HG03457 (cell line): ENCODE data around the gene RELL1.
A peak's percentile ranks its signal among the peaks of the same experiment; 100 is the strongest.

ENCODE experiments used
- ATAC-seq: cut with Tn5 transposase; IDR thresholded peaks from one replicate; pipeline ENCODE4 v1.9.1; 2021; ENCODE audit warnings: moderate number of reproducible peaks; ENCODE audit not compliant: unreplicated experiment

Gene RELL1

GRCh38 chr4:37603711-37604110 is 82.5 kb downstream of the RELL1 start:
- no peak for ATAC-seq

- ATAC-seq, result peak; percentile 84
These were observed 83.1 kb downstream of the RELL1 start for GRCh38 chr4:37603070-37603468.

GRCh38 chr4:37602454-37603069 is 83.6 kb downstream of the RELL1 start:
- ATAC-seq, result no peak

- ATAC-seq, result no peak
These were observed 84.6 kb downstream of the RELL1 start for GRCh38 chr4:37601531-37601930.

GRCh38 chr4:37599092-37599790 is 86.9 kb downstream of the RELL1 start:
- no peak for ATAC-seq

- no peak for ATAC-seq
These were observed 89.1 kb downstream of the RELL1 start for GRCh38 chr4:37597034-37597433.

GRCh38 chr4:37595875-37596680 is 90.1 kb downstream of the RELL1 start:
- ATAC-seq, result no peak

GRCh38 chr4:37594099-37594498 is 92.1 kb downstream of the RELL1 start:
- no peak for ATAC-seq

- ATAC-seq, result no peak
These were observed 94.8 kb downstream of the RELL1 start for GRCh38 chr4:37591349-37591748.

GRCh38 chr4:37590016-37590415 is 96.2 kb downstream of the RELL1 start:
- ATAC-seq, result no peak

GRCh38 chr4:37588150-37588549 is 98.0 kb downstream of the RELL1 start:
- ATAC-seq, result no peak

GRCh38 chr4:37586194-37586593 is 100.0 kb downstream of the RELL1 start:
- ATAC-seq, result no peak

GRCh38 chr4:37584493-37585060 is 101.6 kb downstream of the RELL1 start:
- no peak for ATAC-seq

- ATAC-seq, result no peak
These were observed 102.1 kb downstream of the RELL1 start for GRCh38 chr4:37584071-37584470.

- no peak for ATAC-seq
These were observed 112.6 kb downstream of the RELL1 start for GRCh38 chr4:37573566-37573965.

GRCh38 chr4:37568489-37568888 is 117.7 kb downstream of the RELL1 start:
- ATAC-seq, result no peak

- no peak for ATAC-seq
These were observed 118.3 kb downstream of the RELL1 start for GRCh38 chr4:37567836-37568235.

GRCh38 chr4:37562592-37562991 is 123.6 kb downstream of the RELL1 start:
- ATAC-seq, result no peak

GRCh38 chr4:37561803-37562207 is 124.4 kb downstream of the RELL1 start:
- ATAC-seq, result peak; percentile 98

- ATAC-seq, result no peak
These were observed 124.9 kb downstream of the RELL1 start for GRCh38 chr4:37561196-37561802.
